Activated CD8-positive, alpha-beta memory T cell treated with anti-CD3 and anti-CD28 coated beads for 48 hours (primary cell): ENCODE measurements around the gene SOST.

ENCODE experiments used
- DNase-seq, 3 experiments: peaks; one replicate each; pipeline ENCODE4 v3.0.0-alpha.2; 2020; ENCODE audit warnings: low read depth in 2 of 3, low spot score in 2 of 3

The SOST gene

DNA sequence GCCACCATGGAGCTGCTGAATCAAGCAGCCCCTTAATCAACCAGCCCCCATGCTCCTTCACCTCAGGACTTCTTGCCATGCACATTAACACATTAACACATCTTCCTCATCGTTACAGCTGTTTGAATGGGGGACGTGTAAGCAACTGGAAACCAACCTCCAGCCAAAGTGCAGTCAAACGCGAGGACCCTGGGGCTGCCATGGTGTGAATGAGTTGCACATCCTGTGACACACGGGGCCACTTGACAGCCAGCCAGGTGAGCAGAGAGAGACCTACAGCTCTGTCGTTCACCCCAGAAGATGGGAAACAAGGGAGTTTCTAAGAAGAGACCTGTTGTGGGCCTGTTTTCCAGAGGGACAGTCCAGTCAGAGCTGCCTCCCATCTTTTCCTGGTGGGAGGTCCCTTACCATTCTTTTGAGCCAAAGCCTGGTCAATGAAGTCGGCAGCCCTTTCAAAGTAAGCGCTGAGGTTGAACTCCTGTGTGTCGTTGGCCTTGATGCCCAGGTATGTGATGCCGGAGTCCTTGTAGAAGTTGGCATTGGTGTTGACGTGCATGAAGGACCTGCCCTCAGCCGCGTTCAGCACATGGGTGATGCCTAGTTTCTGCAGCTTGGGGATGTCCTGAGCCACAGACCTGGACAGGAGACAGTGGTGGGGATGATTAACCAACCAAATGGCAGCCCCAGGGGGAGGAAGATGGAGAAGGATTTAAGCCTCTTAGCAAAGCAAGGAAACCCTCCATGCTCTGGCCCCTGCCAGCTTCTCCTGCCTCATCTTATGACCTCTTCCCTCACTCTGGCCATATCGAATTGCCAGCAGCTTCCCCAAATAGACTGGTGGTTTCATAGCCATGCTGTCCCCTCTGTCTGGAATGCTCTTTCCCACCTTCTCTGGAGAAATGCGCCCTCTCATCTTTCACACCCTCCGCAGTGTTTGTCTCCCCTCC is 16.0 kb upstream of the SOST start:
- DNase-seq: no peak

DNA sequence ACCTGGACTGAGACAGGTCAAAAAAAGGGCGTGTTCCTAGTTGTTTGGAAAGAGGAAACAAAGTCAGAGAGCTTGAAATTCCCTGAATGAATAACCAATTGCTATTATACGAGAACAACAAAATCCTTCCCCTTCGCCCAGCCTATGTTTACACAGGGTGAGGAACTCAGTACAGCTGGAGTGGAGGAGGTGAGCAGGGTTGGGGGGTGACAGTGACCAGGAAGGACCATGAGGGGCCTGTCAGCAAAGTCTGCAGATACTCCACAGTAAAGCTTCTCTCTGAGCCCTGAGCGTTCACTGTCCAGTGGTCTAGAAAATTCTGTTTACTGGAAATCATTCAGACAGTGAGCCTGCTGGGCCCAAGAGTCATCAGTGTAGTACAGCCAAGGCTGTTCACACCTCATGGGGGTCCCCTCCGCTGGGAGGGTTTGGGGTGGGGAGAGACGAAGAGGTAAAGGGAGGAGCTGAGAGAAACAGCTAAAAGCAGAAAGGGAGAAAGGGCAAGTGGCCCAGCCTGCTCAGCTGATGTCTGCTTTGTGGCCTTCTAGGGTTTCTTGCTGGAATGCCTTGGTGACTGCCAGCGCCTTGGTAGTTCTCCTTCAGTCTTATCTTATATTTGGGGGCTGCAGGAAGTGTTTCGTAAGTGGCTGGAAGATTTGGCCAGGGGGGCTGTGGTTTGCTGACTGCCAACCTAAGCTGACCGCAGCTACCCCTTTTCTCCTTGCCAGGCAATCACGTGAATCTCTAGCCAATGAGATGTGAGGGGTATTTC is 14.5 kb upstream of the SOST start:
- DNase-seq: no peak

DNA sequence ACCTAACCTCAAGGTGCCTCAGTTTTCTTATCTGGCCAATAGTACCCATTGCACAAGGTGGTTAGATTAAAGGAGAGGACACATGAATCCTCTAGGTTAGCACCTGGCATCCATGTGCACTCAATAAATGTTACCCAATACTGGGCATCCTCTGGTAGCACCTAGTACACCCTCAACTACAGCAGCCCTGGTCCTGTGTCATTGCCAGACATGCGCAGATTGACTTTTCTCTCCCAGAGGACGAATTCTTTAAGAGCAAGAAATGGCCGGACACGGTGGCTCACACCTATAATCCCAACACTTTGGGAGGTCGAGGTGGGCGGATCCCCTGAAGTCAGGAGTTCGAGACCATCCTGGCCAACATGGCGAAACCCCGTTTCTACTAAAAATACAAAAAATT is 12.9 kb upstream of the SOST start:
- DNase-seq: no peak

DNA sequence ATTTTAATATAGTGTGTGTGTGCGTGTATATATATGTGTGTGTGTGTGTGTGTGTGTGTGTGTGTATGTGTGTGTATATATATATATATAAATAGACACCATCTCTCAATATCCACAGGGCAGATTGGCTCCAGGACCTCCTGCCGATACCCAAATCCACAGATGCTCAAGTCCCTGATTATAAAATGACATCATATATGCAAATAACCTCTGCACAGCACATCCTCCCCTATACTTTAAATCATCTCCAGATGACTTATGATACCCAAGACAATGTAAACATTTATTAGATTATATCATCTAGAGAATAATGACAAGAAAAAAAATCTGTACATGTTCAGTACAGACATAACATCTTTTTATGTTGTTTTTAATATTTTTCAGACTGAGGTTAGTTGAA is 12.4 kb upstream of the SOST start:
- DNase-seq: no peak

DNA sequence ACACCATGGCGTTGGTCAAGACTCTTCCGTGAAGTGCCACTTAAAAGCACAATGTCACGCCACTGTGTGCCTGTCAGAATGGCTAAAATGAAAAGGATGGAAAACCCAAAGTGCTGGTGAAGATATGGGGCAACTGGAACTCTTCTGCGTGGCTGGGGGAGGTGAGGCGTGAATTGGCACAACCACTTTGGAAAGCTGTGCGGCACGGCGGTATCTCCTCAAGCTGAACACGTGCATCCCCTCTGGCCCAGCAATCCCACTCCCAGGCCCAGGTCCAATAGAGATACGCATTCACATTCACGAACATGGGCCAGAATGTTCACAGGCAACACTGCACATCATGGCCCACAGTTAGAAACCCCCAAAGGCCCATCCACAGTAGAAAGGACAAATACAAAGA is 11.3 kb upstream of the SOST start:
- no peak for DNase-seq

DNA sequence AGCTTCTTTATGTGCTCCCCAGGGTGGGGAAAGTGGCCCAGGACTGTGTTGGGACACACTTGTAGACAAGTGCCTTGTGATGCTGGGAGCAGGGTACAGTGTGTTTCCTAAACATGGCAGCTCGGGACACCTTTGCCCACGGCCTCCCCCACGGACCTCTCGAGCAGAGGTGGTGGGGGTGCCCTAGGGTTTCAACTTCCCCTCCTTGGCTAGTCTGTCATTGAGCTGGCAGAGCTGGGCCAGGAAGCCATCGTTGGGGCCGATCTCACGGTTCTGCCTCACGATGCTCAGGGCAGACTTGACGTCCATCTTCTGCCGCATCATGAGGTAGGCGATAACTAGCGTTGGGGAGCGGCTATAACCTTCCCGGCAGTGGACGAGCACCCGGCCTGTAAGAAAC is 10.8 kb upstream of the SOST start:
- DNase-seq: no peak

DNA sequence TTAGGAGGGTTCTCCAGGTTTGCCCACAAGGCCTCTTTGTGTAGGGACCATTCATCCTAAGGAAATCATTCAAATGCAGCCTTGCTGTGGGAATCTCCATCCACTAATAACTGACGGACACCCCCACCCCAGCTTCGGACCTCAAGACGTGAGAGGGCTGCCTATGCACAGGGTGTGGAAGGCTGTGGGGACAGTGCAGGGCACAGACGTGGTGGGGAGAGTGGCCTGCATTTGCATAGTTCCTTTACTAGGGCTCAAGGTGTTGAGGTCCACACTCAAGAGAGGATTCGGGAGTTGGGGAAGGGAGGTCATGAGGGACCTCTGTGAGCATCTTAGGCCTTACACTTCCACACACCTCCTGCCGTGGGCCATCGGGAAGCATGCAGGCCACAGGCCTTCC is 10.4 kb upstream of the SOST start:
- DNase-seq: no peak

DNA sequence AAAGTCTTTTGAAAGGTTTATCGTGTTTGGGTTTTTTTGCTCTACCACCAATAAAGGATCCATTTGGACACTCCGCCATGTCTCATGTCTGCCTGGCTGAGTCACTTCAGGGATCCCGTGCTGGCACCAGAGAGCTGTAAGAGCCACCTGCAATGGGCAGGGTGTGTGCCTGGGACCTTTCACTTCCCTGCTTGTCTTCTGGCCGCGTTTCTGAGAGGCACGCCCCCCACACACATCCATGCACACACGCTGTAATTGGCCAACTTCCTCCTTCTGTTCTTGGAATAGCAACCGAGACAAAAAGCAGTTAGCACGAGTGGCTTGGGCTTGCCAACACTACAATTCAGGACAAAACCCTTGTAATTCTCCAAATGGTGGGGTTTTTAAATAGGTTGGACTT is 9.8 kb upstream of the SOST start:
- no peak for DNase-seq

DNA sequence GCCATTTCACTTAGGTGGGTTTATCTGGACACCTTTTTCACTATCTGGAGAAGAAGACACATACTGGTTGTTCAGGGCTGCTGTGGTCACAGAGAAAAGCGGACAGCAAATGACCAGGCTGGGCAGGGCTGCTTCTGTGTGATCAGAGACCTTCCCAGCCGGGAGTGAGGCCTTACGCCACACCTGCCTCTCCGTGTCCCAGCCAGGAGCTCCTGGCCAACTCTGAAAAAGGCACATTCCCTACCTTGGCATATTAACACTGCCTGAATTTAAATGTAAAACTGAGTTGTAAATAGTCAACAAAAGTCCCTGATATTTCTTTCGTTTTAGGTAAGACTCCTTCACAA is 9.1 kb upstream of the SOST start:
- no peak for DNase-seq

DNA sequence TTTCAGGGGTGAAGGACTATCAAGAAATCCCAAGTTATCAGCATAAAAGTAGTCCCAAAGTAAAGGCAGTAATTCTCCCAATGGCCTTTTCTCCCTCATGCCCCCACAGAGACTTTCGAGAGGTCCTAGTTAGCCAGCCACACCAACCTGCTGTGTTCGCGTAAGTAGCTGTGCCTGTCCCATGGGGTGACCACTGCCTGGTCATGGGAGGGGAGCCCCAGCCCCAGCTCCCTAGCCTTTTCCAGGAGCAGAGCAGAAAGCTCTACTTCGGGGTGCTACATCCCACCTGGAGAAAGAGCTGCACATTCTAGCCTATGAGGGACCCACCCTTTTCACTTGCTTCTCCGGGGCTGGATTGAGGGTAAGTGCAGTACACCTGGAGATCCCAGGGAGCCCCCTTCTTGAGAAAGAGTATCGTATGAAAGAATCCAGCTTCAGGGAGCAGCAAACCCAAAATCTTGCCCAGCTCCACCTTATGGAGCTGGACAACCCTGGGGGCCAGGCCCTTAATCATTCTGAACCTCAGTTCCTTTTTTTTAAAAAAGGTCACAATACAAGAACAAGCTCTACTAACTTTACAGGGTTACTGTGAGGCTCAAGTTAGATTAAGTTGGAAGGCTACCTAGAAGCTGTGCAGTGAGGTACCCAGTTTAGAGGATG is 8.6 kb upstream of the SOST start:
- DNase-seq: no peak

DNA sequence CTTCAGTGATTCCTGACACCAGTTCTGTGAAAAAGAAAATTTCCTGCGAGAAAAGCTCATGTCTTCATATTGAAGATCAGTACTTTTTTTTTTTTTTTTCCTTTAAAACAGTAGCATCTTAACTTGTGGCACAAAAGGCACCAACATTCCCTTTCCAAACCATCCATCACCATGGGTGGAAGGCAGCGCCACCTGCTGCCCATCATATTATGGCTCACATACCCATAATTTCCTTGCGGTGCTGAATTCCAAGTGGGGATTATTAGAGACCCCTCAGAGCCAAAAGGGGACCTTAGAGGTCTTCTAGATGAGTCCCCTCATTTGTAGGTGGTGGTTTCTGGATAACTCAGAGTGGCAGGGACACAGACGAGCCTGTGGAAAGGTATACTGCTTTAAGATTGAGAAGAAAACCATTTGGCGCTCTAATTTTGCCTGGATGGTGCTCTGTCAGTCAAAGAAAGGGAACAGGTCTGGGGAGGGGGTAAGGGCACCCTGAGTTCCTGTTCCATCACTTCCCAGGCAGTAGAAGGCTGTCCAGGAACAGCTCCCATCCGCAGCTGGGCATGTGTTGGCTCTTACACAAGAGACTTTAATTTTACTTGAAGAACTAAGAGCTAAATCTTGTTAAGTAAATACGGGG is 7.9 kb upstream of the SOST start:
- DNase-seq: no peak

DNA sequence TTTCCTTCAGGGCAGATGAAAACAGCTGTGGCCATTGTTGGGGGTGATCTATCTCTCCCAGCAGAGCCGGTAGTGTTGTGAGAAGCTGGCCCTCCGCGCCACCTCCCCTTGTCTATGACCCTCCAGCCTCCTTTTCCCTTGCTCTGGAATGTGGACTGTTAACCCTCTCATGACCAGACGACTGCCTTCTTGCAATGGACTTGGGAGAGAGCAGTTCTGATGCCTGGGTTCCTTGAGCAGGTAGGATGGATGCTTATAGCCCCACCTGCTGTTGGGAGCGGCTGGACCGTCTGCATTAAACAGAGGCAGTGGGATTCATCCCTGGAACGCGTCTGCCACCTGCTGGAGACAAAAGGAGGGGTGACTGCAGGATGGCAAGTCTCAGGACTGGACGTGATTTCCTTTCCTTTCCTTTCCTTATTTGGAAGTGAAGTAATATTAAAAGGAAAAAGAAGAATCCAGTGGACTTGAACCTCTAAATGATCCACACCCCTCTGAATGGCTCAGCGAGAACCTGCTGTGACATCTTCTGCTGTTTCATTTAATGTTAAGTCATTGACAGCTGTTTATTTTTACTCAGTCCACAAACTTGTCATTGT is 1.8 kb upstream of the SOST start:
- peak; percentile 66 to 89 (median 87) for DNase-seq

DNA sequence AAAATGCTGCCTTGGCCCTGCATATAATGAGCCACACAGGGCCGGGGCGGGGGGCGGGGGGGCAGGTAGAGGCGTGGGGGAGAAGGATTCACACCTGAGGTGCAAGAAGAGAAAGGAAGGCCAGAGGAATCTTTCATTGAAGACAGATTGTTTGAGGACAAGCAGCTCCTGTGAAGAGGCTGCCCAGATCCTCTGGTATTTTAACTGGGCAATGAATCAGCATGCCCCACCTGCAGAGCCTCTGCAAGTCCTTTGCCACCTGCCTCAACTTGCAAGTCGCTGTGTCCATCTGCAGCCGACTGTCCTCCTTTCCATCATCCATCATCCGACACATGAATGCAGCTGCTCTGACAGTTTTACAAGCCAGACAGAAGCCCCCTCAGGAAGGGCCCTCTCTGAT is 1.2 kb upstream of the SOST start:
- DNase-seq: no peak

DNA sequence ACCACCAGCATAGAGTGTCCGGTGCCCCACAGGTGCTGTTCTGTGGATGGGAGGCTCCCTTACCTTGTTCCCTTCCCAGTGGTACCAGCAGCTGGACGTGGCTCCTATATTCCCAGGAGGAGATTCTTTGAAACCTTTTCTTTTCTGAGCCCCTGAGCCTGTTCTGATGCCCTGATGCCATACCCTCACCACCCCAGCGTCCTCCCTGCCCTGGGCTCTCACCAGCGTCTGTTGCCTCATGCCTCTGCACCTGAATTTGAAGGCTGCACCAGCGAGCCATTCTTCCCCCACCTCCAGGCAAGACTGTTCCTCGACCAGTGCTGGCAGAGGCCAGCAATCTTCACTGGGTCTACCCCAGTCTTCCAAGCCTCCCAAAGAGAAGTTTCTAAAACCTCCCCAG is 505 bp downstream of the SOST start:
- no peak for DNase-seq

DNA sequence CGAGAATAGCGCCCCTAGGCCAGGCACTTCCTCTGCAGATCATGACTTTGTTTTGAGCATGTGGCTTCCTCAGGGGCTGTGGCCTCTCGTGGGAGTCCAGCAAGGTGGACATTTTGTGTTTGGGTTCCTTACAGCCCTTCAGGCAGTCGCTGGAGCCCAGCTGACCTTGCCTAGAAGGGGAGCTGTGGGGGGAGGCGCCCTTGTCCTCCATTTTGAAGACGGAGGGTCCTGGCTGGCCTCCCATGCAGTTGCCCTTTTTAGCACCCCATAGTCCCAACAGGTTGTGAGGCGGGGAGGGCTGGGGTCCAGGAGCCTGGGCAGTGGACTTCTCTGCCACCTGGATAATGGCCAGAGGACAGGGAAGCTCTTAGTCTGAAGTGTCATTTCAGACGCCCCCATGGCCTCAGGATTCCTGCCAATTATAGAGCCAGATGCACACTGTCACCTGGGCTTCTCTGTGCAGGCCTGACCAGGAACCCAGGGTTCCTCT is 1.4 kb downstream of the SOST start:
- DNase-seq: no peak

DNA sequence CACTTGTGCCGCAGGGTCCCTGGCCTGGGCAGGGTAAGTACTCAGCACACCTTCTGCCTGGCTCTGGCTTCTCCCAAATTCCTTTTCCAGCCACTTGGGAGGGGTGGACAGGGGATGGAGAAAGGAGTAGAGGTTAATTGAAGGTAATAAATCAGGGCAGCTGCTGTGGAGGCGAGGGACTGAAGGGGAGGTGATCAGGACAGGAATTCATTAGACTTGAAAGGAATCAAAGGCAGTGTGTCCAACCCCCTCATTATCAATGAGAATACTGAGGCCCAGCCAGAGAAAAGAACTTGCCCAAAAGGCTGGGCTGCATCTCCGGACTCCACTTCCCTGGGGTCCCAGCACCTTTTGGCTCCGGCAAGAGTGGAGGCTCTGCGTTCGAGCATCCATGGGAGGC is 2.4 kb downstream of the SOST start:
- DNase-seq: no peak

DNA sequence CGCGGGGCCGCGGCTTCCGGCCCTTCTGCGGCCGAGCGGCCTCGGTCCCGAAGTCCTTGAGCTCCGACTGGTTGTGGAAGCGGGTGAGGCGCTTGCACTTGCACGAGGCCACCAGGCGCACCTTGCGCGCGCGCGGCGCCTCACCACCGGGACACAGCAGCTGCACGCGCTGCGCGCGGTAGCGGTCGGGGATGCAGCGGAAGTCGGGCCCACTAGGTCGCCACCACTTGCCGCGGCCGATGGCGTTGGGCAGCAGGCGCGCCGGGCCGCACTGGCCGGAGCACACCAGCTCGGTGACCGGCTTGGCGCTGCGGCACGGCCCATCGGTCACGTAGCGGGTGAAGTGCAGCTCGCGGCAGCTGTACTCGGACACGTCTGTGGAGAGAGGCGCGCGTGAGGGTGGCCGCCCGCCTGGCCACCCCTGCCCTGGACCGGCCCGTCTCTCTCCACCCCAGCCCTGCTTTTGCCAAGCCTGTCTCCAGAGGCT is 3.2 kb downstream of the SOST start:
- no peak for DNase-seq

DNA sequence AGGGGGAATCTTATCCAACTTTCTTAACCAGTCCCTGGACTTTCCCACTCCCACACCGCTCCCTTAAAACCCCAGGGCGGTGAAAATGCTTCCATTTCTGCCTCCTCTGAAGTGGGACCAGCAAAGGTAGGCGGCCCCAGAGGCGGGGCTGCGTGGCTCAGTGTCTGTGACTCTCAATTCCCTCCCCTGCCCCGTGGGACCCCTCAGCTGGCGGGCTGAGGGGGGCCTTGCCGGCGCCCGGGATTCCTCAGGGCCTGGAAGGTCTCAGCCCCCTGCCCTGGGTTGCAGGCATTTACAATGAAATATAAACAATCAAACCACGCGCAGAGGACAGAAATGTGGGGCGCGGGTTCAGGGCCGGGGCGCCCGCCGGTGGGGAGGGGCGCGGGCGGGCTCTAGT is 3.6 kb downstream of the SOST start:
- no peak for DNase-seq

DNA sequence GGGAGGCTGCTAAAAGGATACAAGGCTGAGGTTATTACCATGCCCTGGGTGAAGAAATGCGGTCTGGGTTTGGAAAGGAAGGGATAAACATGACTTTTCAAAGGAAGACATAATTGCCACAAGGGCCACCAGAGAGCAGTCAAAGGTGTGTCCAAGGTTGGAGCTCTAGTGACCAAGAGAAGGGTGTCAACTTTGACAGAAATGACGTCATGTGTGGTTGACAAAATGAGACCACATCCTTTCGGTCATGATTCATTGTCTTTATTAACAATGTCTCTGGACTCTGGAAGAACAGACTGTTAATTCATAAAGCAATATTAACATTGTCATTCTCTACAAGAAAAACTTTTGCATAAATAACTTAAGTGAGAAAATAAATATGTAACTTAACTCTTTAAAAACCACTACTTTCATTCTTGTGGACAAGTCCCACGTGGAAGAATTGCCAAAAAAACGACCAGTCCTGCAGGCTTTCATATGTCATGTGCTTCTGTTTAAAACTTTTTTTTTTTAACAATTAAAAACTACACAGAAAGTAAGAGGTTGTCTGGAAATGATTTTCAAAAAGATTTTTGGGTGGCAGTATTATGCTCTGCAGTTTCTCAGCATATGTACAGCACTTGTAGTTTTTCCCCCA is 5.0 kb downstream of the SOST start:
- DNase-seq: no peak

DNA sequence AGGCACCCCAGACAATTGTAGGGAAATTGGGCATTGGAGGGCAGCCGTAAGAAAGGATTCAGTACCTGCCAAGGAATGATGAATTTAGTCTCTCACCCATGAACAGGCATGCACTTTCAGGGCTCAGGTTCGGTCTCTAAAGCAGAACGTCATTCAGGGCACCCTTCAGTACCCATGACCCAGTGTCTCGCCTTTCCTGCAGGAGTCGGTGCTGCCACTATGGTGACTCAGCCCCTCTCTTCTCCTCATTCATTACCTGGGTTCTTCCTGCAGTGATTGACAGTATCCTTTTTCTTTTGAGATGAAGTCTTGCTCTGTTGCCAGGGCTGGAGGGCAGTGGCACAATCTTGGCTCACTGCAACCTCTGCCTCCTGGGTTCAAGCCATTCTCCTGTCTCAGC is 8.4 kb downstream of the SOST start:
- no peak for DNase-seq
